OCI-LY3 (cell line): ENCODE measurements around the gene ZMAT5.
A peak's percentile ranks its signal among the peaks of the same experiment; 100 is the strongest.

Source experiments
- H2AFZ ChIP-seq: fragments of 200-600, 300-600 bp; shearing (Covaris generic); 2 replicates; pipeline ENCODE4 v1.6.0; 2014; ENCODE audit warnings: antibody characterized with exemption, low read depth, low read length
- H3K27ac ChIP-seq: fragments of 200-600, 300-600 bp; sonication (generic); 2 replicates; pipeline ENCODE4 v1.5.1; 2014; ENCODE audit warnings: mild to moderate bottlenecking, low read length, moderate library complexity, mixed read lengths
- H3K27me3 ChIP-seq: fragments of 200-600, 300-600 bp; sonication (generic); 2 replicates; pipeline ENCODE4 v1.6.1; 2014; ENCODE audit warnings: low read depth, low read length, mixed read lengths
- H3K36me3 ChIP-seq: fragments of 200-600, 300-600 bp; sonication (generic); replicated peaks from 2 replicates; pipeline ENCODE3; 2014; ENCODE audit warnings: low read depth, low read length, mixed read lengths
- H3K4me1 ChIP-seq: fragments of 300-600, 200-600 bp; sonication (generic); 2 replicates; pipeline ENCODE4 v1.6.1; 2014; ENCODE audit warnings: low read length, mixed read lengths
- H3K4me2 ChIP-seq: fragments of 200-600, 300-600 bp; sonication (generic); 2 replicates; pipeline ENCODE4 v1.6.1; 2014; ENCODE audit warnings: low read length, mixed read lengths
- H3K4me3 ChIP-seq: fragments of 300-600, 200-600 bp; sonication (generic); 2 replicates; pipeline ENCODE4 v1.5.1; 2014; ENCODE audit warnings: antibody characterized with exemption, mild to moderate bottlenecking, low read length, moderate library complexity
- H3K79me2 ChIP-seq: fragments of 300-600, 200-600 bp; shearing (Covaris generic); 2 replicates; pipeline ENCODE4 v1.6.1; 2014; ENCODE audit warnings: mild to moderate bottlenecking, low read length, mixed read lengths
- H3K9ac ChIP-seq: fragments of 300-600, 200-600 bp; shearing (Covaris generic); 2 replicates; pipeline ENCODE4 v1.6.0; 2014; ENCODE audit warnings: mild to moderate bottlenecking, low read length, moderate library complexity
- H3K9me3 ChIP-seq: fragments of 200-600, 300-600 bp; shearing (Covaris generic); 2 replicates; pipeline ENCODE4 v1.6.1; 2014; ENCODE audit warnings: low read length, mixed read lengths; ENCODE audit not compliant: insufficient read depth
- H4K20me1 ChIP-seq: fragments of 200-600, 300-600 bp; sonication (generic); 2 replicates; pipeline ENCODE4 v1.6.1; 2016; ENCODE audit warnings: low read length, mixed read lengths; ENCODE audit not compliant: insufficient read depth
- CTCF ChIP-seq: fragments of 200-600, 300-600 bp; sonication (generic); IDR thresholded peaks from 2 replicates; pipeline ENCODE4 v1.5.1; 2014; ENCODE audit warnings: antibody characterized with exemption, low read length, low read depth
- EZH2phosphoT487 ChIP-seq: fragments of 200-600 bp; shearing (Covaris generic); IDR thresholded peaks from 2 replicates; pipeline ENCODE4 v1.6.1; 2018; ENCODE audit warnings: antibody characterized with exemption, mixed run types, low read depth

The ZMAT5 gene

DNA sequence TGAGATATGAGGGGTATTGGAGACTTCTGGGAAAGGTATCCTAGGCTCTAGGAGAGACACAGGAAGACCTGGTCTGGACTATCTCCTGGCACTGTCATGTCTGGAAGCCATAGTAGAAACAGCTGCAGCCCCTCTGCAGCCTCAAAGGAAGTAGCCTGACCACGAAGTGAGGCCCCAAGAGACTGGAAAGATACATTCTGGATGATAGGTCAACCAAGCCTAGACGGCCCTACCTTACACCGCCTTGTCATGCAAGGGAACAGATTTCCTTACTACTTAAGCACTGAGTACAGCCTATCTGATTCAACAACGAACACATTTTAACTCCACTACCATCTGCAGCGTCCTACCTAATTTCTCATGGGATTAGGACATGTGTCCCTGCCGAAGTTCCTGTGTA lies 31.5 kb upstream of the ZMAT5 start:
- Histone ChIP-seq H3K4me1 (peaks cover 19% of the 10 kb centered on the region), H4K20me1 (no peaks in the 10 kb centered on the region), H3K4me3 (no peak overlapping the region), H3K79me2 (no peaks in the 10 kb centered on the region), H3K9me3 (no peaks in the 10 kb centered on the region), H3K27me3 (no peaks in the 10 kb centered on the region), H2AFZ (no peak overlapping the region), H3K36me3 (peaks cover 31% of the 10 kb centered on the region), H3K27ac (no peak overlapping the region), H3K4me2 (no peak overlapping the region), H3K9ac (no peak overlapping the region)
- TF ChIP-seq CTCF = no peak
- TF ChIP-seq EZH2phosphoT487 = no peak

DNA sequence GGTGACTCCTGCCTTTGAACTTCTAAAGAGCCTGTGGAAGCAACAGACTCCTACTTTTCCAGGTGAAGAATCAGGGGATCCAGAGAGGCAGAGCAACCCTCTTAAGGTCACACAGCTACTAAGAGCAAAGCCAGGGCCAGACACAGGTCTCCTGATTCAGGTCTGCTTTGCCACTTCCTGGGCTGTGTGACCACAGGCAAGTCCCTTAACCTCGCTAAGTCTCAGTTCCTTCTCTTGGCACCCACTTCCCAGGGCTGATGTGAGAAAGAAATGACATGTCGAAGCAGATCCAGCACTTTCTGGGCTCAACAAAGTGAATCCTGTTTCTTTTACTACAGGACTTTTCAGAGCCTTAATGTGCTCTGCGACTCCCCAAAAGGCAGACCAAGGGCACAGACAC lies 30.5 kb upstream of the ZMAT5 start:
- Histone ChIP-seq H3K27me3 (no peaks in the 10 kb centered on the region), H3K4me1 (peaks cover 19% of the 10 kb centered on the region), H3K27ac (no peak overlapping the region), H3K9me3 (no peaks in the 10 kb centered on the region), H4K20me1 (no peaks in the 10 kb centered on the region), H3K9ac (peak overlapping the region; percentile 8; the same call in 1 of the 2 replicates), H3K4me3 (peak overlapping the region; percentile 21; the same call in 1 of the 2 replicates), H3K36me3 (peaks cover 40% of the 10 kb centered on the region), H3K79me2 (no peaks in the 10 kb centered on the region), H3K4me2 (peak overlapping the region; percentile 55), H2AFZ (no peak overlapping the region)
- TF ChIP-seq CTCF = no peak
- TF ChIP-seq EZH2phosphoT487 = no peak

DNA sequence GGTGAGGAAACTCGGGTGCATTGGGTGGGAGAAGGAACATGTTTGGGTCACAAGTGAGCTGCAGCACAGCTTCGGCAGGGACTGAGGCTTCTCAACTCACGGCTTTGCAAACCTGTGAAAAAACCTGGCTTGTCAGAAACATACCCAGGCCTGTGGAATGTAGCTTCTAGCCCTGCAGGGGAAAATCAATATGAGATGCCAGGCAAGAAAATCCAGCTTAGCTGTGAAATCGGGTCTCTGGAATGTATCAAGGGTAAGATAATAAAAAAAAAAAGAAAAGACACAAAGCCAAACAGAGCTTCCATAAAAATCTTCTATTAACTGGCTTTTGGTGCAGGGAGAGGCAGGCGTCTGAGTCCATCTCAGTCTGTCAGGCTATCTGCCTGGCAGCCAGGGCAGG lies 28.9 kb upstream of the ZMAT5 start:
- Histone ChIP-seq H3K27me3 (no peaks in the 10 kb centered on the region), H3K4me2 (no peak overlapping the region), H3K27ac (no peak overlapping the region), H3K9me3 (no peaks in the 10 kb centered on the region), H3K4me3 (no peak overlapping the region), H3K9ac (no peak overlapping the region), H4K20me1 (no peaks in the 10 kb centered on the region), H3K36me3 (peaks cover 42% of the 10 kb centered on the region), H2AFZ (no peak overlapping the region), H3K79me2 (no peaks in the 10 kb centered on the region), H3K4me1 (peaks cover 19% of the 10 kb centered on the region)
- no peak for TF ChIP-seq EZH2phosphoT487
- TF ChIP-seq CTCF = no peak

DNA sequence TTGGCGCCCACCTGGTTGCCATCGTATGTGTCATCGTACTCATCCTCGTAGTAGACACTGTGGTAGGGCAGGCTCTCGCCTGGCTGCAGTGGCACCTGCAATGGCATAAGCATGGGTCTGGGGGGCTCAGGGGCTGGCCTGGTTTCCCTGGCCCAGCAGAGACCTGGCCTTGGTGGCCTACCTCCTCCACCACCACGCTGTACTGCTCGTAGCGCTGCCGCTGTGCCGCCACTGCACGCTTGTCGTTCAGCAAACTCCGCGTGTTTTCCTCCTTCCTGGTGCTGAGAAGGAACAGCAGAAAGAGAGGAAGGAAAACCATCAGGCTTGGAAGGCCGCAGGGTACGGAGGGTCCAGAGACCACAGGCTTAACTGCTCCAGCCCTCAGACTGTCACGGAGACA lies 26.6 kb upstream of the ZMAT5 start:
- Histone ChIP-seq H4K20me1 (no peaks in the 10 kb centered on the region), H3K79me2 (no peaks in the 10 kb centered on the region), H3K4me2 (no peak overlapping the region), H2AFZ (no peak overlapping the region), H3K27me3 (no peaks in the 10 kb centered on the region), H3K9me3 (no peaks in the 10 kb centered on the region), H3K27ac (no peak overlapping the region), H3K4me3 (no peak overlapping the region), H3K9ac (no peak overlapping the region), H3K36me3 (peaks cover 53% of the 10 kb centered on the region), H3K4me1 (peaks cover 17% of the 10 kb centered on the region)
- TF ChIP-seq CTCF (no peak), EZH2phosphoT487 (no peak)
